SK-N-SH treated with all-trans-retinoic acid at 6 μM for 48 hours (cell line): ENCODE data around the gene HAUS1.

ENCODE experiments used
- CSDC2 ChIP-seq: fragments of 250-450 bp; sonication (Bioruptor Pico); IDR thresholded peaks from 2 replicates; pipeline ENCODE4 v1.5.0; 2020; ENCODE audit warnings: mild to moderate bottlenecking, moderate library complexity
- ESRRG ChIP-seq: fragments of 250-450 bp; sonication (Bioruptor Pico); IDR thresholded peaks from 2 replicates; pipeline ENCODE4 v1.6.1; 2021; ENCODE audit warnings: mild to moderate bottlenecking

DNA sequence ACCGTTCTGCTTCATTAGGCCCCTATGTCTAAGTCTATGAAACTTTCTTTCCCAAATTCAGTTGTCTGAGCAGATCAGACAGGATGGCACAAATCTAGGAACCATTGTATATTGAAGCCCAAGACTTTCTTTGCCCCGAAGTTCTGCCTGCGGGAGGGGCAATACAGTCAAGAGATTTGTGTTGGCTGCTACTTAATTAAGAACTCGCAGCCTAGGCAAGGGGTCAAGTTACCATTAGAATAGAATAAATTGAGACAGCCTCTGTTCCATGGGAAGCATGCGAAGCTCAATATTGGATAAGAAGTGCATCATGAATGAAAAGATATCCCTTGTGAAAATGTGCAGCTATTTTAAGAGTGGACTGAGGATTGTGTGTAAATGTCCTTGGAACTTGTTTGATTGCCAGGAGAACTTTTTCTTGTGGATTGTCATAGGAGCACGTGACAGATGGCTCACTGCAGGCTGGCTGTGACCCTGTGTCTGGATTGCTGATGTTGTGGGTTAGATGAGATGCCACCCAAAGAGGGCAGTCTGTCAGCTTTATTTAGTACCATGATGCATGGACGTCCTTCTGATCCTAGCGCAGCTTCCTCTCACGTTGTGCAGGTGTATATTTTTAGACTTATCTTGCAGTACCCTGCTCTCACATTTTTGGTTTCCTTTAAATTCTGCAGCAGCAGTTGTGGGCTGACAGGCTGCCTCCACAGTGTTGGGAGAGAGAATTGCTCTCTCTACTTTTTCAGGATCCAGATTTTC lies 30.9 kb downstream of the HAUS1 start:
- TF ChIP-seq CSDC2 (no peak), ESRRG (CRISPR knock-in tag) (no peak)
